Karpas-422 (cell line): ENCODE results near the gene KCTD15. TPM values are rescaled to one million over a fixed set of nuclear protein-coding genes. Genes with fewer than 3 reads are reported as not detected.

Source experiments
- DNase-seq: peaks from one replicate; pipeline ENCODE4 v3.0.0-alpha.2; 2015
- H2AFZ ChIP-seq: fragments of 200-600 bp; sonication (generic); 2 replicates; pipeline ENCODE4 v1.6.1; 2014; ENCODE audit warnings: antibody characterized with exemption, low read length, mixed read lengths
- H3K27ac ChIP-seq: fragments of 200-600 bp; sonication (generic); 2 replicates; pipeline ENCODE4 v1.5.1; 2014; ENCODE audit warnings: mild to moderate bottlenecking, low read length, moderate library complexity
- H3K27me3 ChIP-seq: fragments of 200-600 bp; sonication (generic); 2 replicates; pipeline ENCODE4 v1.6.1; 2014; ENCODE audit warnings: low read length, mixed read lengths
- H3K36me3 ChIP-seq: fragments of 200-600 bp; sonication (generic); 2 replicates; pipeline ENCODE4 v1.6.1; 2014; ENCODE audit warnings: low read length, mixed read lengths; ENCODE audit not compliant: insufficient read depth
- H3K4me1 ChIP-seq: fragments of 200-600 bp; sonication (generic); 2 replicates; pipeline ENCODE4 v1.6.1; 2014; ENCODE audit warnings: mild to moderate bottlenecking, low read length, mixed read lengths
- H3K4me2 ChIP-seq: fragments of 200-600 bp; sonication (generic); 2 replicates; pipeline ENCODE4 v1.6.1; 2014; ENCODE audit warnings: low read length, low read depth, mild to moderate bottlenecking; ENCODE audit not compliant: poor library complexity, severe bottlenecking
- H3K4me3 ChIP-seq: fragments of 200-600 bp; sonication (generic); 2 replicates; pipeline ENCODE4 v1.5.1; 2014; ENCODE audit warnings: mild to moderate bottlenecking, antibody characterized with exemption, low read length, mixed read lengths
- H3K79me2 ChIP-seq: fragments of 200-600 bp; sonication (generic); 2 replicates; pipeline ENCODE4 v1.6.1; 2014; ENCODE audit warnings: mild to moderate bottlenecking, low read length, mixed read lengths
- H3K9ac ChIP-seq: fragments of 200-600 bp; sonication (generic); 2 replicates; pipeline ENCODE4 v1.6.0; 2014; ENCODE audit warnings: low read length
- H3K9me2 ChIP-seq: fragments of 200-600 bp; sonication (generic), shearing (Covaris generic); replicated peaks from 2 replicates; pipeline ENCODE4 v1.6.0; 2014; ENCODE audit warnings: mild to moderate bottlenecking, low read length, moderate library complexity; ENCODE audit not compliant: insufficient read depth
- H3K9me3 ChIP-seq: fragments of 300-700, 200-600 bp; sonication (generic); 2 replicates; pipeline ENCODE4 v1.6.1; 2014; ENCODE audit warnings: low read length, mixed read lengths
- H4K20me1 ChIP-seq: fragments of 200-600 bp; sonication (generic); 2 replicates; pipeline ENCODE4 v1.6.1; 2014; ENCODE audit warnings: mild to moderate bottlenecking, antibody characterized with exemption, low read length, low read depth; ENCODE audit not compliant: insufficient read depth
- total RNA-seq: library from RNA; depleted of rRNA; stranded (reverse); fragments of >200 nt; shearing (Covaris generic); gene quantifications from 2 replicates; pipeline ENCODE4 v1.2.3, GENCODE V29; 2014; ENCODE audit warnings: low replicate concordance; rRNA removed

The KCTD15 gene, protein sequence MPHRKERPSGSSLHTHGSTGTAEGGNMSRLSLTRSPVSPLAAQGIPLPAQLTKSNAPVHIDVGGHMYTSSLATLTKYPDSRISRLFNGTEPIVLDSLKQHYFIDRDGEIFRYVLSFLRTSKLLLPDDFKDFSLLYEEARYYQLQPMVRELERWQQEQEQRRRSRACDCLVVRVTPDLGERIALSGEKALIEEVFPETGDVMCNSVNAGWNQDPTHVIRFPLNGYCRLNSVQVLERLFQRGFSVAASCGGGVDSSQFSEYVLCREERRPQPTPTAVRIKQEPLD
- total RNA-seq = not detected in 2 replicates

DNA sequence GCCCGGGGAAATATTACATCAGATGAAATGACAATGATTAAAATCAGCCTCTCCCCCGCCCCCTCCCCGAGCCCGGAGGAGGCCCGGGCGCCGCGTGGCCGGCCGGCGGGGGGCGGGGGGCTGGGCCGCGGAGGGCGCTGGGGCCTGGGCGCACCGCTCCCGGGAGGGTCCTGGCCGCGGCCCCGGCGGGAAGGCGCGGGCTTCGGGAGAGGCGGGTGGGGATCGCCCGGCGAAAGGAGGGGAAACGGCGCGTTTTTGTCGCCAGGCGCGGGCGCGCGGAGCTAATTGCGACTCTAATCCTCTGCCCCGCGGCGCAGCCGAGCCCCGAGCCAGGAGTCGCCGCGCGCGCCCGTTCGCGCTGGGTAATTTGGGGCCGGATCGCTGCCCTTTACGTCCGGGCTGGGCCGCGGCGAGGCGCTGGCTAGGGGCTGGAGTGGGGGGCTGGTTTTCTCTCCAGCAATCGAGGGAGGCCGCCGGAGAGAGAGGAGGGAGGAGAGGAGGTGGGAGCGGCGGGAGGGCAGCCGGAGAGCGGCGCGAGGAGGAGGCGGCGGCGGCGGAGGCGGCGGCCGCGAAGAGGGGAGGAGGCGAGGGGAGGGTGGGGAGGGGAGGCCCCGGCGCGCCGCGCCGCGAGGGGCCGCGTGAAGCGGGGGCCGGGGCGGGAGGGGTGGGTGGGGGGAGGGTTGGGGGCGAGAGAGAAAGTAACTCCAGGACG, at the start of gene KCTD15:
KCTD15 (plus strand) TSS at position 707 of the 712 bp plus-strand sequence. CDS start 3,585 bp downstream, outside the sequence.
- Histone ChIP-seq H3K9me2 (no peaks in the 10 kb centered on the region), H3K79me2 (no peaks in the 10 kb centered on the region), H3K4me2 (no peak within 1 kb of the TSS), H3K27ac (no peak within 1 kb of the TSS), H3K9ac (no peak within 1 kb of the TSS), H3K4me3 (no peak within 1 kb of the TSS), H3K36me3 (no peaks in the 10 kb centered on the region), H3K4me1 (no peaks in the 10 kb centered on the region), H3K27me3 (no peaks in the 10 kb centered on the region), H3K9me3 (no peaks in the 10 kb centered on the region), H2AFZ (no peak within 1 kb of the TSS), H4K20me1 (no peaks in the 10 kb centered on the region)
- DNase-seq = no peak

DNA sequence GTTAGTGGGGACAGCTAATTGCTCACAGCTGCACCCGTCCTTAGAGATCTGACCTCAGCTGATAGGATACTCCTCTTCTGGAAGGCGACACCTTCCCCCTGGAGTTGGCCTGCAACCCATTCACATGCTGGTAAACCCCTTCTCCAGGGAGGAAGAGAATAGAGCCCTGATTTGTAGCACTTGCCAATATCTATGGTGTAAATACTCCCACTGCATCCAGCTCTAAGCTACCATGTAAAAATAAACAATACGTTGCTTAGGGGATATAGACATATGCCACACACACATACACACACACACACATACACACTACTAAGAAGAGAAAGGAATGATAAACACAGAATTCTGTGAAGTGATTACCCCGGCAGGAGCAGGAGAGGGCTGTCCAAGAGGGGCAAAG, 49.4 kb upstream of the KCTD15 start:
- no peaks in the 10 kb centered on the region for H4K20me1 ChIP-seq

DNA sequence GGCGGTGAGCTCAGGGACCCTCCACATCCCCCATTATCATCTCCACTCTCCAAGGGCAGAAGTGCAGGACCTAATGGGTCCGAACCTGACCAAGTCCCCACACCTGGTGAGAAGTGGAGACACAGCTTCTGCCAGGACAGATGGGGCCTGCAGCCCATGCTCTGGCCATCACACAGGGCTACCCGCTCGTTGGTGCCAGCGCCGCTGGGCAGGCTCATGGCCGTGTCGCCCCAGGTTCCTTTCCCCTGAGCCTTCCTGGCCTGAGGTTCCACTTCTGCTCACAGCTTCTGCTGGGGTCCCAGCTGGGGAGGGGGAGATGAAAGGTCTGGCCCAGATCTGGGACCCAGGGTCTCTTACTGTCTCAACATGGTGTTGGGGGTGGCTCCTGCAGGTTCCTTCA, 48.4 kb upstream of the KCTD15 start:
- Histone ChIP-seq H4K20me1 (no peaks in the 10 kb centered on the region), H3K4me1 (no peaks in the 10 kb centered on the region), H3K27me3 (no peaks in the 10 kb centered on the region), H3K4me3 (no peak overlapping the region), H3K4me2 (no peak overlapping the region), H3K9ac (no peak overlapping the region), H3K27ac (no peak overlapping the region), H3K36me3 (no peaks in the 10 kb centered on the region), H3K79me2 (no peaks in the 10 kb centered on the region), H2AFZ (no peak overlapping the region), H3K9me3 (no peaks in the 10 kb centered on the region), H3K9me2 (no peaks in the 10 kb centered on the region)
- no peak for DNase-seq

More for the DNA sequence above, 49.4 kb upstream of the KCTD15 start:
- H3K36me3 ChIP-seq = no peaks in the 10 kb centered on the region
- H3K4me1 ChIP-seq = no peaks in the 10 kb centered on the region
- no peak overlapping the region for H3K27ac ChIP-seq
- no peaks in the 10 kb centered on the region for H3K9me2 ChIP-seq
- no peak overlapping the region for H3K9ac ChIP-seq
- no peak for DNase-seq
- no peaks in the 10 kb centered on the region for H3K27me3 ChIP-seq
- no peaks in the 10 kb centered on the region for H3K79me2 ChIP-seq
- H2AFZ ChIP-seq = no peak overlapping the region
- no peak overlapping the region for H3K4me3 ChIP-seq
- H3K4me2 ChIP-seq = no peak overlapping the region
- no peaks in the 10 kb centered on the region for H3K9me3 ChIP-seq

DNA sequence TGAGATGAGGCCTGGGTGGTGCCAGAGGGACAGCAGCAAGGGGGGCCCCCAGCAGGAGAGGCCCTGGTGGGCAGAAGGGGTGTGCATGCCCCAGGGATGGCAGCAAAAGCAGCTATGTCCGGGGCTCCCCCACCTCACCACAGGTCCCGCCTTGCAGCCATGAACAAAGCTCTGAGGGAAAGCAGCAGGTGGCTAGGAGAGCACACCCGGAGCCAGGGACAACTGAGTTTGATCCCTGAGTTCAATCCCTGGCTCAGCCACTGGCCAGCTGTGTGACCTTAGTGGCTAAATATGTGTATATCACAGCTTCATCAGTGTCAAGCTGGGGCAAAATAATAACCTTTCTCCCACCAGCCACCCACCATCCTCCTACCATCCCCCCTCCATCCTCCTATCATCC, 47.7 kb upstream of the KCTD15 start:
- no peak for DNase-seq
- Histone ChIP-seq H3K4me1 (no peaks in the 10 kb centered on the region), H3K27me3 (no peaks in the 10 kb centered on the region), H3K36me3 (no peaks in the 10 kb centered on the region), H3K27ac (no peak overlapping the region), H3K9me2 (no peaks in the 10 kb centered on the region), H3K4me3 (no peak overlapping the region), H4K20me1 (no peaks in the 10 kb centered on the region), H2AFZ (no peak overlapping the region), H3K79me2 (no peaks in the 10 kb centered on the region), H3K9me3 (no peaks in the 10 kb centered on the region), H3K4me2 (no peak overlapping the region), H3K9ac (no peak overlapping the region)

DNA sequence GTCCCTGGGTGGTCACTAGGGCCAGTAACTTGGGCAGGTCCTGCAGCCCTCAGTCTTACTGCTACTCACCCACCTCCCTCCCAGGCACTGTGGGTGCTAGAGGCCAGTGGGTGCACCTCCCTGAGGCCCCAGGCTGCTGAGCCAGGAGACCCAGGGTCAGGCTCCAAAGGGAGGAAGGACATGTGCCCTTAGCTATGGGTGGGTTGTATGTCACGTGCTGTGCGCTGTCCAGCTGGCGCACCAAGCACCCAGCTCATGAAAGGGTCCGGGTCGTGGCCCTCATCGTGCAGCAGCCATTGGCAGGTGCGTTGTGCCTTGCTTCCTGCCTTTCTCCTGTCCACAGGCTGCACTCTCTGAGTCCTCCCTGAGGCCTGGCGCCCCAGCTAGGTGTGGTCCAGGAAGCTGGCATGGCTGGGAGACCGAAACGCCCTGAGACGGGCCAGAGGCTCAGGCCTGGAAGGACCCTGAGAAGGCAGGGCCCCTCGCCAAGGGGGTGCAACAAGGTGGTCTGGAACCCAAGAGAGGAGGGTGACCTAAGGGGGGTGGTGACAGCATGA, 47.0 kb upstream of the KCTD15 start:
- H3K9ac ChIP-seq = no peak overlapping the region
- H3K9me3 ChIP-seq = no peaks in the 10 kb centered on the region
- H3K4me1 ChIP-seq = no peaks in the 10 kb centered on the region
- H3K4me2 ChIP-seq = no peak overlapping the region
- H3K79me2 ChIP-seq = no peaks in the 10 kb centered on the region
- no peaks in the 10 kb centered on the region for H3K27me3 ChIP-seq
- no peak overlapping the region for H3K27ac ChIP-seq
- no peaks in the 10 kb centered on the region for H4K20me1 ChIP-seq
- H3K4me3 ChIP-seq = no peak overlapping the region
- no peak for DNase-seq
- no peaks in the 10 kb centered on the region for H3K9me2 ChIP-seq
- H2AFZ ChIP-seq = no peak overlapping the region
- no peaks in the 10 kb centered on the region for H3K36me3 ChIP-seq

DNA sequence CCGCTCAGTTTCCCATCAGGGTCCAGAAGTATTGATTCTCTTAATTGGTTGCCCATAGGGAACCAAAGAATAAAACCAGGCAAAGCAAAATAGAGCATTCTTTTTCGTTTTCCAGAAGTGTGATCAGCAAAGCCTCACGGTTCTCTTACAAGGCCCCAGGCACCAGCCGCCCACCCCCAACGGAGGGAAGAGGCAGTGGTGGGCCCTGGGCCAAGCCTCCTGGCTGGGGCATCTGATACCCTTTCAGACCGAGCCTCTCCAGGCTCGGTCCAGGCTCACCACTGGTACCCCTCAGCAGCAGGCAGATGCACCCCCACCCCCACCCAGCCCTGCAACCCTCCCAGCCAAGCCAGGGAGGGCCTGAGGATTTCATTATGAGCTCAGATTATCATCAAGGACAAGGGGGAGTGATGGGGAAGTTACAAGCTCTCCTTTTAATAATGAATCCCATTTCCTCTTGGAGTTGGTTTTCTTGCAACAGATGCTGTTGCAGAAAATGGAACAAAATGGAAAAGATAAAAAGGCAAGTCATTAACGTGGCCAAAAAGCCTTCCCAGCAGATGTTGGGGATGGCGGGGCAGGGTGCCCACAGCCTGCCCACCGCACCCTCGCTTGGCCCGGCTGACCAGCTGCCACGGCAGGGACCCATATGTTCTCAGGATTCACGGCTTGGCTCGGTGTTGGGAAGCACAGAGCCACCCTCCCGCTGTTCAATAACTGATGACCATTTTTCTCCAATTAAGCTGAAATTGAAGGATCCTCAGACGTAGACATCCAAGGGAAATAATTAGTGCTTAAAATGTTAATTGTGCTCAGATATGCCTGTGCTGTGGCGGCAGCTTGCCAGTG, 45.9 kb upstream of the KCTD15 start:
- no peak overlapping the region for H3K27ac ChIP-seq
- no peaks in the 10 kb centered on the region for H3K27me3 ChIP-seq
- H3K79me2 ChIP-seq = no peaks in the 10 kb centered on the region
- H3K9me2 ChIP-seq = no peaks in the 10 kb centered on the region
- no peak overlapping the region for H3K4me2 ChIP-seq
- H3K36me3 ChIP-seq = no peaks in the 10 kb centered on the region
- no peaks in the 10 kb centered on the region for H4K20me1 ChIP-seq
- no peak overlapping the region for H2AFZ ChIP-seq
- no peak overlapping the region for H3K9ac ChIP-seq
- H3K4me1 ChIP-seq = no peaks in the 10 kb centered on the region
- no peak for DNase-seq
- no peaks in the 10 kb centered on the region for H3K9me3 ChIP-seq
- no peak overlapping the region for H3K4me3 ChIP-seq

DNA sequence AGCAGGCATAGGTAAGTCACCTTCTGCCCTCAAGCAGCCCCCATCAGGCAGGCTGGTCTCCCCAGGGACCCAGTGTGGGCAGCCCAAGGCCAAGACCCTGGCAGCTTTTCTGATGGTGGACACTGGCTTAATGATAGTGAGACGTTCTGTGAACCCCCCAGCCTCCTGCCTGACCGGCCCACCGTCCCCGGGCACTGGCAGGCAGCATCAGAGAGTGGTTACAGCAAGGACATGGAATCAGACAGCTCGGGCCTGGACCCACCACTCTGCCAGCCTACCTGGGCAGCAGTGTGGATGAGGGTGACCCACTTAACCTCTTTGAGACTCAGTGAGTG, 45.3 kb upstream of the KCTD15 start:
- no peak overlapping the region for H3K4me3 ChIP-seq
- H3K9me2 ChIP-seq = no peaks in the 10 kb centered on the region
- no peaks in the 10 kb centered on the region for H3K4me1 ChIP-seq
- DNase-seq = no peak
- no peaks in the 10 kb centered on the region for H3K9me3 ChIP-seq
- H2AFZ ChIP-seq = no peak overlapping the region
- H3K79me2 ChIP-seq = no peaks in the 10 kb centered on the region
- H3K4me2 ChIP-seq = no peak overlapping the region
- no peak overlapping the region for H3K9ac ChIP-seq
- no peaks in the 10 kb centered on the region for H3K27me3 ChIP-seq
- H3K27ac ChIP-seq = no peak overlapping the region
- no peaks in the 10 kb centered on the region for H3K36me3 ChIP-seq
- H4K20me1 ChIP-seq = no peaks in the 10 kb centered on the region
